Naive B cell (primary cell): ENCODE data around the gene HSPG2. TPM values are rescaled to one million over a fixed set of nuclear protein-coding genes. Genes with fewer than 3 reads are reported as not detected.

Source experiments
- ATAC-seq, 2 donors: fragments of 150-1000 bp; cut with Tn5 transposase; 2 replicates each; pipeline ENCODE4 v1.10.0; 2021; ENCODE audit warnings: low read depth in 2 of 2, mild to moderate bottlenecking in 2 of 2, moderate library complexity in 2 of 2
- DNase-seq: peaks from one replicate; pipeline ENCODE4 v3.0.0; 2022
- H3K27ac Mint-ChIP-seq, 6 donors: one replicate each; pipeline ENCODE4 v1.8.0; 2020 to 2022; ENCODE audit warnings: mild to moderate bottlenecking in 6 of 6, mixed read lengths in 6 of 6, moderate library complexity in 5 of 6, inconsistent platforms in 2 of 6
- H3K27me3 Mint-ChIP-seq, 3 donors: one replicate each; pipeline ENCODE4 v1.8.0; 2021 to 2022; ENCODE audit warnings: mixed read lengths in 3 of 3, mild to moderate bottlenecking in 1 of 3
- H3K36me3 Mint-ChIP-seq, 2 donors: one replicate each; pipeline ENCODE4 v1.8.0; 2020 to 2022; ENCODE audit warnings: mixed read lengths in 2 of 2, inconsistent platforms in 1 of 2, mild to moderate bottlenecking in 1 of 2
- H3K4me1 Mint-ChIP-seq, 3 donors: one replicate each; pipeline ENCODE4 v1.8.0; 2020 to 2022; ENCODE audit warnings: mixed read lengths in 3 of 3, inconsistent platforms in 1 of 3, mild to moderate bottlenecking in 1 of 3, moderate library complexity in 1 of 3
- H3K4me3 Mint-ChIP-seq, 8 donors: one replicate each; pipeline ENCODE4 v1.8.0; 2020 to 2022; ENCODE audit warnings: mild to moderate bottlenecking in 8 of 8, mixed read lengths in 8 of 8, moderate library complexity in 8 of 8, inconsistent platforms in 2 of 8
- H3K9me3 Mint-ChIP-seq, 7 donors: one replicate each; pipeline ENCODE4 v1.8.0; 2020 to 2022; ENCODE audit warnings: mixed read lengths in 7 of 7, mild to moderate bottlenecking in 5 of 7, inconsistent platforms in 2 of 7, moderate library complexity in 1 of 7
- polyA plus RNA-seq, 6 donors: library from polyadenylated mRNA; unstranded; fragments of 300-500 nt; fragmentation: Illumina TruSeq; gene quantifications; one replicate each; pipeline ENCODE4 v1.2.3, GENCODE V29; 2021; ENCODE audit warnings: low read depth in 6 of 6

The HSPG2 gene
- polyA plus RNA-seq, 6 donors from 2014 or later: 0.07 TPM; not detected in 5

- Mint-ChIP-seq H3K4me3 (no peak overlapping the region), H3K27ac (peak overlapping the region in 1 of 6 donors; percentile 30), H3K4me1 (peaks cover 0 to 11% (median 1%) of the 10 kb centered on the region in 3 donors), H3K9me3 (no peaks in the 10 kb centered on the region), H3K36me3 (no peaks in the 10 kb centered on the region), H3K27me3 (peaks cover 11 to 17% (median 14%) of the 10 kb centered on the region in 3 donors)
- ATAC-seq (no peak), DNase-seq (no peak)
Measured at GRCh38 chr1:21900766-21901472, 36.2 kb downstream of the HSPG2 start.

- Mint-ChIP-seq H3K4me3 (no peak overlapping the region), H3K27me3 (peaks cover 11 to 17% (median 14%) of the 10 kb centered on the region in 3 donors), H3K9me3 (no peaks in the 10 kb centered on the region), H3K36me3 (no peaks in the 10 kb centered on the region), H3K4me1 (peaks cover 0 to 11% (median 1%) of the 10 kb centered on the region in 3 donors), H3K27ac (peak overlapping the region in 1 of 6 donors; percentile 38)
- ATAC-seq: no peak
- no peak for DNase-seq
Measured at GRCh38 chr1:21899987-21900386, 37.1 kb downstream of the HSPG2 start.

GRCh38 chr1:21899267-21899810 is 37.8 kb downstream of the HSPG2 start:
- no peak overlapping the region for H3K27ac Mint-ChIP-seq

GRCh38 chr1:21898326-21899200 is 38.5 kb downstream of the HSPG2 start:
- H3K27me3 Mint-ChIP-seq: peaks cover 11 to 14% (median 13%) of the 10 kb centered on the region in 3 donors
- H3K36me3 Mint-ChIP-seq: no peaks in the 10 kb centered on the region
- no peak overlapping the region for H3K27ac Mint-ChIP-seq
- no peak for DNase-seq
- no peaks in the 10 kb centered on the region for H3K9me3 Mint-ChIP-seq
- no peak overlapping the region for H3K4me3 Mint-ChIP-seq
- no peak for ATAC-seq
- H3K4me1 Mint-ChIP-seq: peaks cover 0 to 11% (median 1%) of the 10 kb centered on the region in 3 donors

More at GRCh38 chr1:21899267-21899810, 37.8 kb downstream of the HSPG2 start:
- Mint-ChIP-seq H3K4me1 (peaks cover 0 to 11% (median 1%) of the 10 kb centered on the region in 3 donors), H3K4me3 (no peak overlapping the region), H3K27me3 (peaks cover 11 to 17% (median 14%) of the 10 kb centered on the region in 3 donors), H3K36me3 (no peaks in the 10 kb centered on the region), H3K9me3 (no peaks in the 10 kb centered on the region)
- ATAC-seq (no peak), DNase-seq (no peak)

GRCh38 chr1:21897844-21898243 is 39.3 kb downstream of the HSPG2 start:
- Mint-ChIP-seq H3K36me3 (no peaks in the 10 kb centered on the region), H3K4me1 (peaks cover 0 to 11% (median 1%) of the 10 kb centered on the region in 3 donors), H3K9me3 (no peaks in the 10 kb centered on the region), H3K4me3 (no peak overlapping the region), H3K27me3 (peaks cover 11 to 14% (median 13%) of the 10 kb centered on the region in 3 donors), H3K27ac (peak overlapping the region in 1 of 6 donors; percentile 60)
- no peak for ATAC-seq
- no peak for DNase-seq

GRCh38 chr1:21896652-21897532 is 40.2 kb downstream of the HSPG2 start:
- H3K4me3 Mint-ChIP-seq: no peak overlapping the region
- ATAC-seq (no peak), DNase-seq (no peak)
- H3K4me1 Mint-ChIP-seq: peaks cover 0 to 5% (median 1%) of the 10 kb centered on the region in 3 donors
- no peaks in the 10 kb centered on the region for H3K36me3 Mint-ChIP-seq
- H3K27ac Mint-ChIP-seq: peak overlapping the region in 2 of 6 donors; percentile 10 to 24
- peaks cover 11 to 14% (median 13%) of the 10 kb centered on the region in 3 donors for H3K27me3 Mint-ChIP-seq
- no peaks in the 10 kb centered on the region for H3K9me3 Mint-ChIP-seq

- H3K27ac Mint-ChIP-seq: no peak overlapping the region
- H3K27me3 Mint-ChIP-seq: peaks cover 11 to 14% (median 13%) of the 10 kb centered on the region in 3 donors
- H3K36me3 Mint-ChIP-seq: no peaks in the 10 kb centered on the region
- no peaks in the 10 kb centered on the region for H3K9me3 Mint-ChIP-seq
- H3K4me1 Mint-ChIP-seq: peaks cover 0 to 5% (median 1%) of the 10 kb centered on the region in 3 donors
- ATAC-seq: no peak
- DNase-seq: no peak
- H3K4me3 Mint-ChIP-seq: no peak overlapping the region
Measured at GRCh38 chr1:21896026-21896425, 41.1 kb downstream of the HSPG2 start.

GRCh38 chr1:21894034-21894881 is 42.9 kb downstream of the HSPG2 start:
- H3K4me3 Mint-ChIP-seq: no peak overlapping the region
- DNase-seq: no peak

GRCh38 chr1:21893046-21893805 is 43.9 kb downstream of the HSPG2 start:
- H3K27me3 Mint-ChIP-seq: peaks cover 0 to 7% (median 0%) of the 10 kb centered on the region in 3 donors
- H3K4me1 Mint-ChIP-seq: no peaks in the 10 kb centered on the region
- DNase-seq (no peak), ATAC-seq (no peak)
- H3K36me3 Mint-ChIP-seq: no peaks in the 10 kb centered on the region
- no peaks in the 10 kb centered on the region for H3K9me3 Mint-ChIP-seq
- no peak overlapping the region for H3K4me3 Mint-ChIP-seq
- H3K27ac Mint-ChIP-seq: peak overlapping the region in 1 of 6 donors; percentile 59

More at GRCh38 chr1:21894034-21894881, 42.9 kb downstream of the HSPG2 start:
- Mint-ChIP-seq H3K27me3 (peaks cover 8 to 11% (median 10%) of the 10 kb centered on the region in 3 donors), H3K4me1 (peaks cover 0 to 5% (median 1%) of the 10 kb centered on the region in 3 donors), H3K27ac (peak overlapping the region in 2 of 6 donors; percentile 59 to 64), H3K36me3 (no peaks in the 10 kb centered on the region), H3K9me3 (no peaks in the 10 kb centered on the region)
- no peak for ATAC-seq

GRCh38 chr1:21891621-21892479 is 45.3 kb downstream of the HSPG2 start:
- DNase-seq (no peak), ATAC-seq (no peak)
- no peaks in the 10 kb centered on the region for H3K4me1 Mint-ChIP-seq
- peak overlapping the region in 1 of 8 donors; percentile 72 for H3K4me3 Mint-ChIP-seq
- H3K27me3 Mint-ChIP-seq: no peaks in the 10 kb centered on the region
- H3K36me3 Mint-ChIP-seq: no peaks in the 10 kb centered on the region
- no peaks in the 10 kb centered on the region for H3K9me3 Mint-ChIP-seq
- no peak overlapping the region for H3K27ac Mint-ChIP-seq

GRCh38 chr1:21891081-21891480 is 46.0 kb downstream of the HSPG2 start:
- Mint-ChIP-seq H3K36me3 (no peaks in the 10 kb centered on the region), H3K4me1 (no peaks in the 10 kb centered on the region), H3K27me3 (no peaks in the 10 kb centered on the region), H3K27ac (peak overlapping the region in 1 of 6 donors; percentile 44), H3K4me3 (no peak overlapping the region), H3K9me3 (peaks cover 0 to 1% (median 0%) of the 10 kb centered on the region in 7 donors)
- no peak for DNase-seq
- ATAC-seq: no peak
